Neural cell (in vitro differentiated cells): ENCODE data around the gene ADAP1.

Experiments
- CTCF ChIP-seq: fragments of 450-650 bp; IDR thresholded peaks from 2 replicates; pipeline ENCODE4 v1.5.1; 2014; ENCODE audit warnings: antibody characterized with exemption, mild to moderate bottlenecking, moderate library complexity; ENCODE audit not compliant: poor library complexity, severe bottlenecking
- EP300 ChIP-seq: fragments of 450-650 bp; conservative IDR thresholded peaks from 2 replicates; pipeline ENCODE4 v1.6.1; 2014; ENCODE audit warnings: antibody characterized with exemption, mild to moderate bottlenecking, moderate library complexity; ENCODE audit not compliant: poor library complexity, severe bottlenecking
- EZH2 ChIP-seq: fragments of 200-600, 300-800 bp; shearing (Covaris generic), sonication (generic); IDR thresholded peaks from 2 replicates; pipeline ENCODE4 v1.6.1; 2014; ENCODE audit warnings: antibody characterized with exemption, low read length, borderline replicate concordance, mild to moderate bottlenecking; ENCODE audit not compliant: insufficient read depth, poor library complexity, severe bottlenecking
- MXI1 ChIP-seq: fragments of 450-650 bp; conservative IDR thresholded peaks from 2 replicates; pipeline ENCODE4 v1.6.1; 2014; ENCODE audit warnings: antibody characterized with exemption, mild to moderate bottlenecking; ENCODE audit not compliant: poor library complexity, severe bottlenecking
- POLR2AphosphoS5 ChIP-seq: IDR thresholded peaks from 2 replicates; pipeline ENCODE4 v1.6.1; 2012
- RAD21 ChIP-seq: fragments of 450-650 bp; conservative IDR thresholded peaks from 2 replicates; pipeline ENCODE4 v1.6.1; 2014; ENCODE audit warnings: antibody characterized with exemption, mild to moderate bottlenecking, moderate library complexity
- REST ChIP-seq: IDR thresholded peaks from 2 replicates; pipeline ENCODE4 v1.6.1; 2012; ENCODE audit warnings: borderline replicate concordance
- SMC3 ChIP-seq: fragments of 450-650 bp; conservative IDR thresholded peaks from 2 replicates; pipeline ENCODE4 v1.6.1; 2014; ENCODE audit warnings: antibody characterized with exemption, mild to moderate bottlenecking, moderate library complexity; ENCODE audit not compliant: poor library complexity
- TAF1 ChIP-seq: IDR thresholded peaks from 2 replicates; pipeline ENCODE4 v1.6.1; 2012; ENCODE audit warnings: low read depth

- TF ChIP-seq POLR2AphosphoS5, result no peak
- no peak for TF ChIP-seq CTCF
- TF ChIP-seq EZH2, result no peak
- no peak for TF ChIP-seq EP300
- no peak for TF ChIP-seq REST
- TF ChIP-seq MXI1, result no peak
- no peak for TF ChIP-seq TAF1
- TF ChIP-seq SMC3, result no peak
- TF ChIP-seq RAD21, result no peak
Observed at GRCh38 chr7:961546-962400, 7.3 kb upstream of the ADAP1 start.
